HCT116 (cell line): ENCODE results near the gene HIF1AN. TPM values are rescaled to one million over a fixed set of nuclear protein-coding genes. Genes with fewer than 3 reads are reported as not detected.

Source experiments
- ATAC-seq: fragments of 200-7000 bp; cut with Tn5 transposase; 2 replicates; pipeline ENCODE4 v1.9.1; 2020; ENCODE audit warnings: mild to moderate bottlenecking, moderate library complexity
- BruUV-seq: library from RNA; stranded (reverse); fragments of 400-500 nt; replicated peaks from 2 replicates; lab custom pipeline; 2021; lab: Mats Ljungman, UMichigan
- CTCF ChIA-PET: fragments of 300-600 bp; sonication (Branson Sonifier 250); formaldehyde crosslinking; loops from one replicate; lab custom pipeline; 2021; ENCODE audit warnings: antibody characterized with exemption; lab: Charles Lee
- POLR2A ChIA-PET: fragments of 300-600, 350-600 bp; sonication (Branson Sonifier 250); formaldehyde crosslinking; loops from one replicate; lab custom pipeline; 2021; ENCODE audit warnings: antibody characterized with exemption; lab: Charles Lee
- RAD21 ChIA-PET, 2 experiments: fragments of 300-600 bp; sonication (Branson Sonifier 250); formaldehyde crosslinking; loops; one replicate each; lab custom pipeline; 2023; ENCODE audit warnings: low total read pairs in 2 of 2; ENCODE audit not compliant: uncharacterized antibody in 2 of 2, unreplicated experiment in 2 of 2, low non-redundant PET in 1 of 2; lab: Charles Lee
- DNase-seq: peaks from one replicate; pipeline ENCODE4 v3.0.0-alpha.2; 2010; ENCODE audit warnings: low read depth, low spot score
- H2AFZ ChIP-seq: fragments of 200-600 bp; shearing (Covaris generic), sonication (generic); 2 replicates; pipeline ENCODE4 v1.6.1; 2017; ENCODE audit warnings: low read depth, mixed run types, mixed read lengths, antibody characterized with exemption, low read length; ENCODE audit not compliant: poor library complexity, severe bottlenecking
- H3K27ac ChIP-seq: 2 replicates; pipeline ENCODE4 v1.5.1; 2012; ENCODE audit warnings: low read depth, low read length
- H3K27me3 ChIP-seq: fragments of 200-600 bp; sonication (generic); 2 replicates; pipeline ENCODE4 v1.6.1; 2016; ENCODE audit warnings: mixed run types, low read length, mixed read lengths; ENCODE audit not compliant: insufficient read depth
- H3K36me3 ChIP-seq, 2 experiments: fragments of 200-500 bp in 1 of 2; fragments of 200-600 bp in 1 of 2; sonication (Bioruptor generic) in 1 of 2; sonication (generic) in 1 of 2; 2 replicates each; pipeline versions ENCODE4 v1.5.1 to v1.6.1; 2014 to 2016; ENCODE audit warnings: low read length in 2 of 2, inconsistent platforms in 1 of 2, mixed read lengths in 1 of 2, mixed run types in 1 of 2; ENCODE audit not compliant: insufficient read depth in 2 of 2, control insufficient read depth in 1 of 2
- H3K4me1 ChIP-seq, 2 experiments: fragments of 200-600 bp in 1 of 2; sonication (generic) in 1 of 2; 2 replicates each; pipeline versions ENCODE4 v1.5.1 to v1.6.1; 2012 to 2017; ENCODE audit warnings: low read length in 2 of 2, inconsistent platforms in 1 of 2, mild to moderate bottlenecking in 1 of 2, mixed read lengths in 1 of 2, mixed run types in 1 of 2, moderate library complexity in 1 of 2; ENCODE audit not compliant: insufficient read depth in 2 of 2, control insufficient read depth in 1 of 2
- H3K4me2 ChIP-seq: fragments of 200-600 bp; sonication (generic); 2 replicates; pipeline ENCODE4 v1.6.1; 2017; ENCODE audit warnings: mixed run types, low read length, mixed read lengths
- H3K4me3 ChIP-seq, 2 experiments: fragments of 200-600 bp in 1 of 2; sonication (generic) in 1 of 2; replicated peaks in 1 of 2; 2 replicates each; pipeline ENCODE4 v1.5.1; 2011 to 2016; ENCODE audit warnings: low read length in 2 of 2, control low read depth in 1 of 2, low read depth in 1 of 2, mild to moderate bottlenecking in 1 of 2, mixed read lengths in 1 of 2, mixed run types in 1 of 2
- H3K79me2 ChIP-seq: fragments of 200-600 bp; sonication (generic); 2 replicates; pipeline ENCODE4 v1.6.1; 2017; ENCODE audit warnings: mild to moderate bottlenecking, mixed run types, low read length, moderate library complexity, mixed read lengths; ENCODE audit not compliant: insufficient read depth
- H3K9ac ChIP-seq: fragments of 200-600 bp; sonication (generic); 2 replicates; pipeline ENCODE4 v1.6.1; 2016; ENCODE audit warnings: low read length, mixed read lengths
- H3K9me2 ChIP-seq: fragments of 200-600 bp; sonication (generic), shearing (Covaris generic); 2 replicates; pipeline ENCODE4 v1.6.1; 2017; ENCODE audit warnings: mixed run types, mild to moderate bottlenecking, moderate library complexity; ENCODE audit not compliant: insufficient read depth
- H3K9me3 ChIP-seq, 2 experiments: fragments of 200-500 bp in 1 of 2; fragments of 200-600 bp in 1 of 2; sonication (Bioruptor generic) in 1 of 2; sonication (generic) in 1 of 2; 2 replicates each; pipeline ENCODE4 v1.6.1; 2014 to 2017; ENCODE audit warnings: low read length in 2 of 2, mixed read lengths in 2 of 2, inconsistent platforms in 1 of 2, low read depth in 1 of 2, mild to moderate bottlenecking in 1 of 2, mixed run types in 1 of 2, moderate library complexity in 1 of 2; ENCODE audit not compliant: control insufficient read depth in 1 of 2, insufficient read depth in 1 of 2
- H4K20me1 ChIP-seq: fragments of 200-600 bp; sonication (generic), shearing (Covaris generic); 2 replicates; pipeline ENCODE4 v1.6.1; 2017; ENCODE audit warnings: mixed run types, mild to moderate bottlenecking, moderate library complexity; ENCODE audit not compliant: insufficient read depth
- CEBPB ChIP-seq: IDR thresholded peaks from 2 replicates; pipeline ENCODE4 v1.6.1; 2012; ENCODE audit warnings: low read depth
- EZH2phosphoT487 ChIP-seq: fragments of 200-600 bp; IDR thresholded peaks from 2 replicates; pipeline ENCODE4 v1.6.1; 2018; ENCODE audit warnings: antibody characterized with exemption, borderline replicate concordance
- FOSL1 ChIP-seq: IDR thresholded peaks from 2 replicates; pipeline ENCODE4 v1.6.1; 2012; ENCODE audit warnings: low read depth
- RAD21 ChIP-seq: IDR thresholded peaks from 2 replicates; pipeline ENCODE4 v1.6.1; 2012; ENCODE audit warnings: low read depth, mild to moderate bottlenecking
- SIN3A ChIP-seq: IDR thresholded peaks from 2 replicates; pipeline ENCODE4 v1.6.1; 2012; ENCODE audit warnings: low read depth
- SP1 ChIP-seq: IDR thresholded peaks from 2 replicates; pipeline ENCODE4 v1.6.1; 2012; ENCODE audit warnings: low read depth
- TCF7L2 ChIP-seq: IDR thresholded peaks from 2 replicates; pipeline ENCODE4 v1.7.0; 2011; ENCODE audit warnings: borderline replicate concordance, inconsistent platforms; ENCODE audit not compliant: insufficient read depth, insufficient read length; ENCODE audit errors: extremely low read depth
- YY1 ChIP-seq: IDR thresholded peaks from 2 replicates; pipeline ENCODE4 v1.6.1; 2011; ENCODE audit warnings: low read length, low read depth, moderate library complexity, mild to moderate bottlenecking; ENCODE audit not compliant: insufficient replicate concordance; ENCODE audit errors: extremely low read depth
- ZFX ChIP-seq: fragments of 450-650 bp; IDR thresholded peaks from 2 replicates; pipeline ENCODE4 v1.6.1; 2017
- ZNF274 ChIP-seq: fragments of 200-500 bp; sonication (Bioruptor generic); IDR thresholded peaks from 2 replicates; pipeline ENCODE4 v1.6.1; 2014; ENCODE audit warnings: mild to moderate bottlenecking, low read depth, low read length, inconsistent platforms
- intact Hi-C: fragments of 100-400 bp; cut with micrococcal nuclease; formaldehyde crosslinking; loops from 2 replicates; pipeline ENCODE4 v1.10.0; 2022
- total RNA-seq: library from RNA; stranded (reverse); gene quantifications from one replicate; pipeline ENCODE4 v1.2.1, GENCODE V29; 2021; ENCODE audit not compliant: unreplicated experiment
- TF ChIP-seq, protein P1 (sequence below): IDR thresholded peaks from 2 replicates; pipeline ENCODE4 v1.6.1; 2012; ENCODE audit warnings: low read depth
- TF ChIP-seq, protein P2 (sequence below): IDR thresholded peaks from 2 replicates; pipeline ENCODE4 v1.6.1; 2011; ENCODE audit warnings: mild to moderate bottlenecking, low read length, moderate library complexity; ENCODE audit not compliant: insufficient replicate concordance; ENCODE audit errors: extremely low read depth
- TF ChIP-seq, protein P3 (sequence below): IDR thresholded peaks from 2 replicates; pipeline ENCODE4 v1.6.1; 2012
- TF ChIP-seq, protein P4 (sequence below): IDR thresholded peaks from 2 replicates; pipeline ENCODE4 v1.6.1; 2012

HIF1AN gene
- total RNA-seq, 1 experiment from 2014 or later, result 67.2 TPM

DNA sequence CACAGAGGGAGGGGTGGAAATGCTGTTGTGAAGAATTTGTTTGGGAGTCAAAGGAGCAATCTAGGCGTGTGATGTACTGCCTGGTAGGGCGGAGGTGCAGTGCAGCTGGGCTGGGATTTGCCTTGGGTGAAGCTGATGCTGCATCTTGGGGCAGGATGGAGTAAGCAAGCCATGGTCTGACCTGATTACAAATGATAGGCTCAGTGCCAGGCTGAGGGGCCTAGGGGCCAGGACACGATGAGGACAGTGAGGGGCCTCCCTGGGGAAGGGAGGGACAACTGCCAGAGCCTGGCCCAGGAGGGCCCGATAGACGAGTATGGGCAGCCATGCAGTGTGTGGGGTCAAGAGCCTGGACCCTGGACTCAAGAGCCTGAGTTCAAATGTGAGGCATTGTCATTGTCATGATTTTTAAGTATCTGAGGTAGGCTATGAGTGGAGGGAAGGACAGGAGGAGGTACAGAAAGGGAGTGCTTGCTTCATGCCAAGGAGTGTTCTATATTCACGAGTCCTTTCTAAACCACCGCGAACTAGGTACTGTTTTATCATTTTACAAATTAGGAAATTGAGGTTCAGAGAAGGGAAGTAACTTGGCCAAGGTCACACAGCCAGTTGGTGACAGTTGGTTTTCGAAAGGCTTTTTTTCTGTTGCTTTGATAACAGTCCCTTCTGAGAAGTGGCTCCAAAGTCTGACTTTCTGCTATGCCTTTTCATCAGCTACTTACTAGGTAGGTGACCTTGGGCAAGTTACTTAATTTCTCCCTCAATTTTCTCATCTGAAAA lies 29.7 kb downstream of the HIF1AN start:
- Histone ChIP-seq H3K36me3 (no peaks in the 10 kb centered on the region), H4K20me1 (no peaks in the 10 kb centered on the region), H2AFZ (no peak overlapping the region), H3K4me1 (peaks cover 0 to 19% of the 10 kb centered on the region in 2 experiments; a peak in 2 of 4 replicates), H3K4me3 (no peak overlapping the region), H3K27me3 (no peaks in the 10 kb centered on the region), H3K9me2 (no peaks in the 10 kb centered on the region), H3K4me2 (no peak overlapping the region), H3K9ac (no peak overlapping the region), H3K9me3 (no peaks in the 10 kb centered on the region), H3K79me2 (no peaks in the 10 kb centered on the region), H3K27ac (no peak overlapping the region)
- POLR2A ChIA-PET, result no interaction called here
- DNase-seq (no peak), ATAC-seq (no peak)
- RAD21 ChIA-PET, result no interaction called here
- intact Hi-C loops, result loop anchor here (5.0 kb wide), 1 partner anchor 257 kb away; no protein-coding TSS in a partner anchor
- no TSS peak for BruUV-seq
- TF ChIP-seq SP1 (no peak), TCF7L2 (no peak), YY1 (no peak), RAD21 (no peak), ZFX (no peak), FOSL1 (no peak), CEBPB (no peak), ZNF274 (no peak), SIN3A (no peak), EZH2phosphoT487 (no peak)
- TF ChIP-seq, protein P1, sequence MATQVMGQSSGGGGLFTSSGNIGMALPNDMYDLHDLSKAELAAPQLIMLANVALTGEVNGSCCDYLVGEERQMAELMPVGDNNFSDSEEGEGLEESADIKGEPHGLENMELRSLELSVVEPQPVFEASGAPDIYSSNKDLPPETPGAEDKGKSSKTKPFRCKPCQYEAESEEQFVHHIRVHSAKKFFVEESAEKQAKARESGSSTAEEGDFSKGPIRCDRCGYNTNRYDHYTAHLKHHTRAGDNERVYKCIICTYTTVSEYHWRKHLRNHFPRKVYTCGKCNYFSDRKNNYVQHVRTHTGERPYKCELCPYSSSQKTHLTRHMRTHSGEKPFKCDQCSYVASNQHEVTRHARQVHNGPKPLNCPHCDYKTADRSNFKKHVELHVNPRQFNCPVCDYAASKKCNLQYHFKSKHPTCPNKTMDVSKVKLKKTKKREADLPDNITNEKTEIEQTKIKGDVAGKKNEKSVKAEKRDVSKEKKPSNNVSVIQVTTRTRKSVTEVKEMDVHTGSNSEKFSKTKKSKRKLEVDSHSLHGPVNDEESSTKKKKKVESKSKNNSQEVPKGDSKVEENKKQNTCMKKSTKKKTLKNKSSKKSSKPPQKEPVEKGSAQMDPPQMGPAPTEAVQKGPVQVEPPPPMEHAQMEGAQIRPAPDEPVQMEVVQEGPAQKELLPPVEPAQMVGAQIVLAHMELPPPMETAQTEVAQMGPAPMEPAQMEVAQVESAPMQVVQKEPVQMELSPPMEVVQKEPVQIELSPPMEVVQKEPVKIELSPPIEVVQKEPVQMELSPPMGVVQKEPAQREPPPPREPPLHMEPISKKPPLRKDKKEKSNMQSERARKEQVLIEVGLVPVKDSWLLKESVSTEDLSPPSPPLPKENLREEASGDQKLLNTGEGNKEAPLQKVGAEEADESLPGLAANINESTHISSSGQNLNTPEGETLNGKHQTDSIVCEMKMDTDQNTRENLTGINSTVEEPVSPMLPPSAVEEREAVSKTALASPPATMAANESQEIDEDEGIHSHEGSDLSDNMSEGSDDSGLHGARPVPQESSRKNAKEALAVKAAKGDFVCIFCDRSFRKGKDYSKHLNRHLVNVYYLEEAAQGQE, result no peak
- TF ChIP-seq, protein P2, sequence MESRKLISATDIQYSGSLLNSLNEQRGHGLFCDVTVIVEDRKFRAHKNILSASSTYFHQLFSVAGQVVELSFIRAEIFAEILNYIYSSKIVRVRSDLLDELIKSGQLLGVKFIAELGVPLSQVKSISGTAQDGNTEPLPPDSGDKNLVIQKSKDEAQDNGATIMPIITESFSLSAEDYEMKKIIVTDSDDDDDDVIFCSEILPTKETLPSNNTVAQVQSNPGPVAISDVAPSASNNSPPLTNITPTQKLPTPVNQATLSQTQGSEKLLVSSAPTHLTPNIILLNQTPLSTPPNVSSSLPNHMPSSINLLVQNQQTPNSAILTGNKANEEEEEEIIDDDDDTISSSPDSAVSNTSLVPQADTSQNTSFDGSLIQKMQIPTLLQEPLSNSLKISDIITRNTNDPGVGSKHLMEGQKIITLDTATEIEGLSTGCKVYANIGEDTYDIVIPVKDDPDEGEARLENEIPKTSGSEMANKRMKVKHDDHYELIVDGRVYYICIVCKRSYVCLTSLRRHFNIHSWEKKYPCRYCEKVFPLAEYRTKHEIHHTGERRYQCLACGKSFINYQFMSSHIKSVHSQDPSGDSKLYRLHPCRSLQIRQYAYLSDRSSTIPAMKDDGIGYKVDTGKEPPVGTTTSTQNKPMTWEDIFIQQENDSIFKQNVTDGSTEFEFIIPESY, result no peak
- TF ChIP-seq, protein P3, sequence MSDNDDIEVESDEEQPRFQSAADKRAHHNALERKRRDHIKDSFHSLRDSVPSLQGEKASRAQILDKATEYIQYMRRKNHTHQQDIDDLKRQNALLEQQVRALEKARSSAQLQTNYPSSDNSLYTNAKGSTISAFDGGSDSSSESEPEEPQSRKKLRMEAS, result no peak
- TF ChIP-seq, protein P4, sequence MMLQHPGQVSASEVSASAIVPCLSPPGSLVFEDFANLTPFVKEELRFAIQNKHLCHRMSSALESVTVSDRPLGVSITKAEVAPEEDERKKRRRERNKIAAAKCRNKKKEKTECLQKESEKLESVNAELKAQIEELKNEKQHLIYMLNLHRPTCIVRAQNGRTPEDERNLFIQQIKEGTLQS, result no peak
- CTCF ChIA-PET, result interaction anchor here (0.9 to 10.7 kb wide), 3 partner anchors 34 to 312 kb away, joined by 3 to 182 read pairs (median 4); no protein-coding TSS in a partner anchor
